H1 (cell line): Measurements from ENCODE around the gene RBM5. TPM values are rescaled to one million over a fixed set of nuclear protein-coding genes. Genes with fewer than 3 reads are reported as not detected.

Experiments used
- NANOG ChIP-seq: IDR thresholded peaks from 2 replicates; pipeline ENCODE4 v1.6.1; 2011; ENCODE audit warnings: low read length, low read depth, mild to moderate bottlenecking, inconsistent platforms; ENCODE audit not compliant: insufficient read depth, poor library complexity, severe bottlenecking
- RFX5 ChIP-seq: IDR thresholded peaks from 2 replicates; pipeline ENCODE4 v1.6.1; 2011; ENCODE audit warnings: low read depth, low read length, improper control_type of control experiment, borderline replicate concordance
- SIN3A ChIP-seq, 2 experiments: IDR thresholded peaks in 1 of 2; conservative IDR thresholded peaks in 1 of 2; 2 replicates each; pipeline ENCODE4 v1.6.1; 2011 to 2012; ENCODE audit warnings: low read length in 2 of 2, improper control_type of control experiment in 1 of 2, low read depth in 1 of 2, mild to moderate bottlenecking in 1 of 2
- SIRT6 ChIP-seq: IDR thresholded peaks from one replicate; pipeline ENCODE4 v1.7.1; 2012; ENCODE audit warnings: low read length, inconsistent platforms
- SIX5 ChIP-seq: IDR thresholded peaks from 2 replicates; pipeline ENCODE4 v1.6.1; 2011; ENCODE audit warnings: mild to moderate bottlenecking, low read depth, low read length
- polyA plus RNA-seq, 7 experiments: library from polyadenylated mRNA; depleted of rRNA in 3 of 7; stranded (reverse) in 5 of 7; unstranded in 2 of 7; fragments of >200 nt in 5 of 7; fragments of 200-250 nt in 2 of 7; gene quantifications; 1 replicate in 5 of 7; 2 replicates in 1 of 7; 4 replicates in 1 of 7; pipeline versions ENCODE4 v1.2.1 to v1.2.3, GENCODE V29; 2011 to 2013; ENCODE audit warnings: missing spikeins in 2 of 7, mixed read lengths in 2 of 7
- total RNA-seq: library from RNA; stranded (reverse); fragmentation: NEBNext Ultra II Directional; extraction: Animal tissue kit (Norgen Biotek cat#: 25700); gene quantifications from 2 replicates; pipeline ENCODE4 v1.2.1, GENCODE V29; 2021
- TF ChIP-seq, protein P1 (sequence below), 3 experiments: IDR thresholded peaks; 1 replicate in 2 of 3; 2 replicates in 1 of 3; pipeline versions ENCODE4 v1.5.1 to v1.6.1; 2011; ENCODE audit warnings: low read length in 3 of 3, mild to moderate bottlenecking in 3 of 3, inconsistent platforms in 2 of 3, low read depth in 1 of 3, moderate library complexity in 1 of 3; ENCODE audit not compliant: insufficient read depth in 1 of 3; ENCODE audit errors: control extremely low read depth in 1 of 3

RBM5 gene
- total and polyA plus RNA-seq, 2 of the 8 experiments (the other 6 are each of a cell fraction or from before 2014, with no cell fraction given): 82.7 to 144 TPM

DNA sequence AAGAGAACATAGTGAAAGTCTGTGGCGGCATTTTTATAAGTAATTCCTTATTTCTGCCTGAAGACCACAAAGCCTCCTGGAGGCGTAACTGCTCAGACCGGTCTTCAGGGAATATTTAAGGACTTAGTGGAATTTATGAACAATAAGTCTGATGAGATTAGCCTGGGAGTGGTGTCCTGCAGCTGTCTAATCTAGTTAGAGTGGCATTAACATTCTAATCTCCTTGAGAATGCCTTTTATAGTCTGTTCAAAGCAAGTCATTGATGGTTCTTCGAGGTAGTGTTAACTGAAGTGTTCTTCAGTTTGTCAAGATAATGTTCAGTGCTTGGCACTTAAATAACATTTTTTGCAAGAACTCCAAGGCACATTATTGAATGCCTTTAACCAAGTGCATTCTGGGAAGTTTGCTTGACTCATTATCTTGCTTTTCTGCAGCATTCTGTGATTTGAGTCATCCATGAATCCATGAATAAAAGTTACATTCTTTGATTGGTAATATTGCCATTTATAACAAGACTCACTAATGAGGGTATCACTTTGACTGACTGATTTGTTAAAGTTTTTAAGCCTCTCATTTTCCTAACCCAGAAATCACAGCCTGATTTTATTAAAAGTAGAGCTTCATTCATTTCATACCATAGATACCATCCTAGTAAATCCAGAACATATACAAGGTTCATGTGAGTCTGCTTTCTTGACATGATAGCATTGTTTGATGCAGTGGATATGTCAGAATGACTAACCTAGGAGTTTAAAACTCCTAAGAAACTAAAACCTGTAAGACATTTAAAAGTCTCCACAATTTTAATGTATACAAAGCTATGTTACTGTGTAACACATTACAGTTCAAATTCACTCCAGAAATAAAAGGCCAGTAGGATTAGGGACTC lies 12.5 kb downstream of the RBM5 start (continued):
- TF ChIP-seq, protein P1, sequence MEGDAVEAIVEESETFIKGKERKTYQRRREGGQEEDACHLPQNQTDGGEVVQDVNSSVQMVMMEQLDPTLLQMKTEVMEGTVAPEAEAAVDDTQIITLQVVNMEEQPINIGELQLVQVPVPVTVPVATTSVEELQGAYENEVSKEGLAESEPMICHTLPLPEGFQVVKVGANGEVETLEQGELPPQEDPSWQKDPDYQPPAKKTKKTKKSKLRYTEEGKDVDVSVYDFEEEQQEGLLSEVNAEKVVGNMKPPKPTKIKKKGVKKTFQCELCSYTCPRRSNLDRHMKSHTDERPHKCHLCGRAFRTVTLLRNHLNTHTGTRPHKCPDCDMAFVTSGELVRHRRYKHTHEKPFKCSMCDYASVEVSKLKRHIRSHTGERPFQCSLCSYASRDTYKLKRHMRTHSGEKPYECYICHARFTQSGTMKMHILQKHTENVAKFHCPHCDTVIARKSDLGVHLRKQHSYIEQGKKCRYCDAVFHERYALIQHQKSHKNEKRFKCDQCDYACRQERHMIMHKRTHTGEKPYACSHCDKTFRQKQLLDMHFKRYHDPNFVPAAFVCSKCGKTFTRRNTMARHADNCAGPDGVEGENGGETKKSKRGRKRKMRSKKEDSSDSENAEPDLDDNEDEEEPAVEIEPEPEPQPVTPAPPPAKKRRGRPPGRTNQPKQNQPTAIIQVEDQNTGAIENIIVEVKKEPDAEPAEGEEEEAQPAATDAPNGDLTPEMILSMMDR (IDR thresholded peaks at IDR 0.05; ENCODE audit: control extremely low read depth in 1 of 3, insufficient read depth in 1 of 3, low read depth in 1 of 3, low read length in 3 of 3): no peak
- TF ChIP-seq NANOG (no peak), SIN3A (conservative IDR thresholded peaks at IDR 0.05 in 1 of 2, IDR thresholded peaks at IDR 0.05 in 1 of 2; ENCODE audit: low read depth in 1 of 2, low read length in 2 of 2) (no peak), RFX5 (no peak), SIRT6 (no peak), SIX5 (no peak)
- TF ChIP-seq, all 59 proteins: peak for 0
